CD4-positive, alpha-beta T cell (primary cell): ENCODE measurements around the gene FBRSL1. TPM values are rescaled to one million over a fixed set of nuclear protein-coding genes. Genes with fewer than 3 reads are reported as not detected.
"Not testable (repeated sequence)": the region's sequence is repeated elsewhere in the genome, so short reads cannot be mapped to it uniquely, and the experiment has no call there.

Experiments
- ATAC-seq: fragments of 200-7000 bp; cut with Tn5 transposase; one replicate; pipeline ENCODE4 v1.10.0; 2022; ENCODE audit warnings: mild to moderate bottlenecking; ENCODE audit not compliant: poor library complexity
- CTCF ChIA-PET: fragments of 350-600 bp; sonication (Branson Sonifier 250); formaldehyde crosslinking; loops from one replicate; lab custom pipeline; 2021; ENCODE audit warnings: antibody characterized with exemption, inconsistent platforms; lab: Charles Lee
- POLR2A ChIA-PET: fragments of 350-600 bp; sonication (Branson Sonifier 250); formaldehyde crosslinking; loops from one replicate; lab custom pipeline; 2021; ENCODE audit warnings: antibody characterized with exemption, inconsistent platforms; lab: Charles Lee
- DNase-seq, 14 experiments: peaks; one replicate each; pipeline ENCODE4 v3.0.0-alpha.2; 2013 to 2020; ENCODE audit warnings: mixed read lengths in 2 of 14
- H3K27ac ChIP-seq, 2 donors: one replicate each; pipeline versions ENCODE4 v1.5.1 to v1.7.0; 2013; ENCODE audit warnings: low read length in 2 of 2, low read depth in 1 of 2, mild to moderate bottlenecking in 1 of 2
- H3K27me3 ChIP-seq, 2 experiments: 1 replicate in 1 of 2; 2 replicates in 1 of 2; pipeline versions ENCODE4 v1.6.1 to v1.7.0; 2013; ENCODE audit warnings: low read length in 2 of 2, control low read depth in 1 of 2, mild to moderate bottlenecking in 1 of 2, moderate library complexity in 1 of 2; ENCODE audit not compliant: insufficient read depth in 2 of 2, control insufficient read depth in 1 of 2
- H3K36me3 ChIP-seq: one replicate; pipeline ENCODE4 v1.6.1; 2013; ENCODE audit warnings: low read length, control low read depth; ENCODE audit not compliant: insufficient read depth
- H3K4me1 ChIP-seq: one replicate; pipeline ENCODE4 v1.6.1; 2013; ENCODE audit warnings: low read length, control low read depth; ENCODE audit not compliant: insufficient read depth
- H3K4me3 ChIP-seq: one replicate; pipeline ENCODE4 v1.5.1; 2013; ENCODE audit warnings: mild to moderate bottlenecking, low read length, moderate library complexity
- H3K9me3 ChIP-seq, 2 experiments: 1 replicate in 1 of 2; 2 replicates in 1 of 2; pipeline versions ENCODE4 v1.6.1 to v1.7.0; 2013; ENCODE audit warnings: low read length in 2 of 2, mild to moderate bottlenecking in 2 of 2, control low read depth in 1 of 2, moderate library complexity in 1 of 2; ENCODE audit not compliant: control insufficient read depth in 1 of 2, insufficient read depth in 1 of 2
- H3K27ac Mint-ChIP-seq: one replicate; pipeline ENCODE4 v1.8.0; 2020; ENCODE audit warnings: mixed read lengths
- H3K27me3 Mint-ChIP-seq: one replicate; pipeline ENCODE4 v1.8.0; 2021; ENCODE audit warnings: mixed read lengths
- H3K36me3 Mint-ChIP-seq: one replicate; pipeline ENCODE4 v1.8.0; 2021; ENCODE audit warnings: low read depth, mixed read lengths
- H3K4me1 Mint-ChIP-seq: one replicate; pipeline ENCODE4 v1.8.0; 2021; ENCODE audit warnings: low read depth, mixed read lengths
- H3K4me3 Mint-ChIP-seq: one replicate; pipeline ENCODE4 v1.8.0; 2020; ENCODE audit warnings: mild to moderate bottlenecking, mixed read lengths
- H3K9me3 Mint-ChIP-seq: one replicate; pipeline ENCODE4 v1.8.0; 2020; ENCODE audit warnings: mixed read lengths
- CTCF ChIP-seq: fragments of 200-600 bp; IDR thresholded peaks from one replicate; pipeline ENCODE4 v1.8.0; 2022; ENCODE audit warnings: antibody characterized with exemption, mild to moderate bottlenecking
- intact Hi-C, 2 experiments: fragments of 100-400 bp; cut with DNase I in 1 of 2; cut with micrococcal nuclease in 1 of 2; formaldehyde crosslinking; loops; one replicate each; pipeline versions ENCODE4 v1.15.1 to v1.9.0; 2023 to 2025; cut with DNase I, micrococcal nuclease
- total RNA-seq, 174 experiments: library from RNA in 2 of 174; stranded (reverse) in 2 of 174; gene quantifications; one replicate each; pipeline ENCODE4 v1.2.3 and lab custom pipeline; 2021 to 2026

The FBRSL1 gene
- total RNA-seq, 2 experiments from 2014 or later = 75.8 to 80.7 TPM

GRCh38 chr12:132471858-132472255, 18.1 kb upstream of the FBRSL1 start:
- Mint-ChIP-seq H3K36me3 (peaks cover 13% of the 10 kb centered on the region), H3K27ac (peak overlapping the region; percentile 85)
- intact Hi-C loops = loop anchor here in 1 of 2 experiments (2.0 kb wide), 1 partner anchor 49 kb away; no protein-coding TSS in a partner anchor

GRCh38 chr12:132472386-132472785, 17.6 kb upstream of the FBRSL1 start:
- peaks cover 60% of the 10 kb centered on the region for H3K4me1 Mint-ChIP-seq
- Histone ChIP-seq H3K27ac (no peak overlapping the region), H3K27me3 (no peaks in the 10 kb centered on the region), H3K4me1 (peaks cover 49% of the 10 kb centered on the region), H3K9me3 (peaks cover 0 to 12% of the 10 kb centered on the region in 2 experiments), H3K4me3 (no peak overlapping the region), H3K36me3 (no peaks in the 10 kb centered on the region)
- peaks cover 13% of the 10 kb centered on the region for H3K36me3 Mint-ChIP-seq
- H3K4me3 Mint-ChIP-seq = peak overlapping the region; percentile 84
- no peaks in the 10 kb centered on the region for H3K27me3 Mint-ChIP-seq
- H3K27ac Mint-ChIP-seq = peak overlapping the region; percentile 85
- intact Hi-C loops = no loop called here
- H3K9me3 Mint-ChIP-seq = peaks cover 2% of the 10 kb centered on the region
- DNase-seq = no peak
- ChIA-PET POLR2A (interaction anchor here (1.1 kb wide), 1 partner anchor 16 kb away, joined by 4 read pairs; no protein-coding TSS in a partner anchor), CTCF (no interaction called here)
- no peak for TF ChIP-seq CTCF
- no peak for ATAC-seq

More at GRCh38 chr12:132471858-132472255, 18.1 kb upstream of the FBRSL1 start:
- Histone ChIP-seq H3K4me3 (no peak overlapping the region), H3K36me3 (no peaks in the 10 kb centered on the region), H3K9me3 (peaks cover 0 to 12% of the 10 kb centered on the region in 2 experiments), H3K27me3 (no peaks in the 10 kb centered on the region), H3K4me1 (peaks cover 43% of the 10 kb centered on the region), H3K27ac (no peak overlapping the region)
- DNase-seq (no peak), ATAC-seq (no peak)
- POLR2A ChIA-PET = interaction anchor here (1.1 kb wide), 1 partner anchor 17 kb away, joined by 4 read pairs; no protein-coding TSS in a partner anchor
- peaks cover 55% of the 10 kb centered on the region for H3K4me1 Mint-ChIP-seq
- peak overlapping the region; percentile 84 for H3K4me3 Mint-ChIP-seq
- no peak for TF ChIP-seq CTCF
- CTCF ChIA-PET = no interaction called here
- H3K27me3 Mint-ChIP-seq = no peaks in the 10 kb centered on the region
- H3K9me3 Mint-ChIP-seq = peaks cover 2% of the 10 kb centered on the region

- Histone ChIP-seq H3K4me3 (peak overlapping the region; percentile 34), H3K27me3 (no peaks in the 10 kb centered on the region), H3K9me3 (peaks cover 0 to 12% of the 10 kb centered on the region in 2 experiments), H3K36me3 (no peaks in the 10 kb centered on the region), H3K27ac (no peak overlapping the region), H3K4me1 (peaks cover 51% of the 10 kb centered on the region)
- CTCF ChIA-PET = no interaction called here
- Mint-ChIP-seq H3K9me3 (peaks cover 2% of the 10 kb centered on the region), H3K4me1 (peaks cover 53% of the 10 kb centered on the region), H3K27me3 (no peaks in the 10 kb centered on the region), H3K27ac (no peak overlapping the region), H3K36me3 (peaks cover 13% of the 10 kb centered on the region), H3K4me3 (peak overlapping the region; percentile 80)
- POLR2A ChIA-PET = no interaction called here
- ATAC-seq (peak; percentile 22), DNase-seq (peak in 8 of 14 experiments; percentile 22 to 63 (median 40))
- TF ChIP-seq CTCF = no peak
- intact Hi-C loops = no loop called here
Observed at GRCh38 chr12:132474237-132474741, 15.7 kb upstream of the FBRSL1 start.

GRCh38 chr12:132474799-132475303, 15.1 kb upstream of the FBRSL1 start:
- H3K4me3 ChIP-seq, ATAC-seq: not testable (repeated sequence)
- H3K4me1 ChIP-seq = peaks cover 45% of the 10 kb centered on the region

More at GRCh38 chr12:132474799-132475303, 15.1 kb upstream of the FBRSL1 start:
- intact Hi-C loops, H3K27ac ChIP-seq, H3K27me3 ChIP-seq, H3K36me3 Mint-ChIP-seq, H3K9me3 Mint-ChIP-seq, H3K36me3 ChIP-seq, H3K4me3 Mint-ChIP-seq, H3K27me3 Mint-ChIP-seq, CTCF ChIA-PET: not testable (repeated sequence)
- H3K4me1 Mint-ChIP-seq = peaks cover 52% of the 10 kb centered on the region
- POLR2A ChIA-PET = interaction anchor here (0.9 to 4.3 kb wide), 3 partner anchors 9 to 36 kb away, joined by 3 to 69 read pairs (median 5); no protein-coding TSS in a partner anchor
- peak in 1 of 14 experiments; percentile 46 for DNase-seq
- H3K27ac Mint-ChIP-seq = peak overlapping the region; percentile 83
- H3K9me3 ChIP-seq = peaks cover 0 to 12% of the 10 kb centered on the region in 2 experiments
